IPS-15b (cell line): ENCODE measurements around the gene D2HGDH.
"Not testable (repeated sequence)": the region's sequence is repeated elsewhere in the genome, so short reads cannot be mapped to it uniquely, and the experiment has no call there.

Experiments used
- H3K27me3 ChIP-seq: one replicate; pipeline ENCODE4 v1.6.1; 2013; ENCODE audit warnings: low read length; ENCODE audit not compliant: control insufficient read depth, insufficient read depth
- H3K36me3 ChIP-seq: one replicate; pipeline ENCODE4 v1.6.1; 2013; ENCODE audit warnings: low read length; ENCODE audit not compliant: control insufficient read depth, insufficient read depth
- H3K4me1 ChIP-seq: one replicate; pipeline ENCODE4 v1.6.1; 2013; ENCODE audit warnings: mild to moderate bottlenecking, low read length; ENCODE audit not compliant: control insufficient read depth, insufficient read depth
- H3K4me3 ChIP-seq: one replicate; pipeline ENCODE4 v1.5.1; 2013; ENCODE audit warnings: low read depth, low read length
- H3K9ac ChIP-seq: one replicate; pipeline ENCODE4 v1.6.1; 2013; ENCODE audit warnings: low read depth, mild to moderate bottlenecking, low read length
- H3K9me3 ChIP-seq: one replicate; pipeline ENCODE4 v1.6.1; 2013; ENCODE audit warnings: mild to moderate bottlenecking, low read length; ENCODE audit not compliant: control insufficient read depth, insufficient read depth

D2HGDH gene

GRCh38 chr2:241816431-241817121 lies 82.1 kb downstream of the D2HGDH start:
- Histone ChIP-seq H3K27me3 (no peaks in the 10 kb centered on the region), H3K4me3 (no peak overlapping the region), H3K4me1 (no peaks in the 10 kb centered on the region), H3K36me3 (peaks cover 2% of the 10 kb centered on the region), H3K9me3 (no peaks in the 10 kb centered on the region), H3K9ac (no peak overlapping the region)

GRCh38 chr2:241817126-241817820 lies 82.8 kb downstream of the D2HGDH start:
- Histone ChIP-seq H3K9ac (no peak overlapping the region), H3K27me3 (no peaks in the 10 kb centered on the region), H3K4me3 (no peak overlapping the region), H3K36me3 (peaks cover 2% of the 10 kb centered on the region), H3K4me1 (no peaks in the 10 kb centered on the region), H3K9me3 (no peaks in the 10 kb centered on the region)

GRCh38 chr2:241817821-241818215 lies 83.4 kb downstream of the D2HGDH start:
- not testable (repeated sequence) for H3K4me1 ChIP-seq, H3K9ac ChIP-seq, H3K27me3 ChIP-seq, H3K9me3 ChIP-seq, H3K4me3 ChIP-seq, H3K36me3 ChIP-seq
